Dendritic cell treated with granulocyte-macrophage colony-stimulating factor and Interleukin-4, amounts not matched to agents 40 ng/mL and 50 ng/mL, for 4 days (primary cell): ENCODE data around the gene IFI27L1.

Experiments
- H3K27ac Mint-ChIP-seq: one replicate; pipeline ENCODE4 v1.8.0; 2022; ENCODE audit warnings: mild to moderate bottlenecking, mixed read lengths
- H3K27me3 Mint-ChIP-seq: one replicate; pipeline ENCODE4 v1.8.0; 2022; ENCODE audit warnings: mild to moderate bottlenecking, mixed read lengths
- H3K36me3 Mint-ChIP-seq: one replicate; pipeline ENCODE4 v1.8.0; 2022; ENCODE audit warnings: low read depth, mixed read lengths
- H3K4me1 Mint-ChIP-seq: one replicate; pipeline ENCODE4 v1.8.0; 2022; ENCODE audit warnings: low read depth, mixed read lengths
- H3K4me3 Mint-ChIP-seq: one replicate; pipeline ENCODE4 v1.8.0; 2022; ENCODE audit warnings: mild to moderate bottlenecking, moderate library complexity, mixed read lengths
- H3K9me3 Mint-ChIP-seq: one replicate; pipeline ENCODE4 v1.8.0; 2022; ENCODE audit warnings: mixed read lengths
- intact Hi-C: fragments of 100-400 bp; cut with micrococcal nuclease; formaldehyde crosslinking; loops from one replicate; pipeline ENCODE4 v1.15.0; 2022

IFI27L1 gene

GRCh38 chr14:94043756-94044475, 37.2 kb upstream of the IFI27L1 start:
- Mint-ChIP-seq H3K27me3 (no peaks in the 10 kb centered on the region), H3K9me3 (no peaks in the 10 kb centered on the region), H3K4me1 (no peaks in the 10 kb centered on the region), H3K4me3 (no peak overlapping the region), H3K27ac (no peak overlapping the region), H3K36me3 (peaks cover 67% of the 10 kb centered on the region)
- intact Hi-C loops: no loop called here

- Mint-ChIP-seq H3K4me3 (no peak overlapping the region), H3K9me3 (no peaks in the 10 kb centered on the region), H3K27ac (no peak overlapping the region), H3K4me1 (no peaks in the 10 kb centered on the region), H3K36me3 (peaks cover 69% of the 10 kb centered on the region), H3K27me3 (no peaks in the 10 kb centered on the region)
- intact Hi-C loops: no loop called here
Observed at GRCh38 chr14:94044476-94045091, 36.5 kb upstream of the IFI27L1 start.

DNA sequence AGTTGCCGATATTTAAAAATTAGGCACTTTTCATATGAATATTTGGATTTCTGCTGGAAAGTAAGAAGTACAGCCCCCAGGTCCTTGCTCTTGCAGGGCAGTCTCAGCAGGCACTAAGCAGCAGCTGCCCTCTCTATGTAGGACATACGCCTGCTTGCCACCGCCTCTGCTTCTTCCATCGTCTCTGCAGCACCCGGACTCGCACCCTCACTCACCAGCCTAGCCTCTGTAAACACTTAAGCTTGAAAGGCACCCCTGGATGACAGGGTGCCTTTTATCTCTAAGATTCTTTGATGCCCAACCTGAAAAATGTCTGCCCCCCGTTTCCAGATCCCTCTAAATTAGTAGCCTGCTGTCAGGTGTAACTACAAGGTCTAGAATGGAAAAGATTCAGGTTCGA, 36.0 kb upstream of the IFI27L1 start:
- H3K9me3 Mint-ChIP-seq: no peaks in the 10 kb centered on the region
- intact Hi-C loops: no loop called here
- no peak overlapping the region for H3K27ac Mint-ChIP-seq
- no peak overlapping the region for H3K4me3 Mint-ChIP-seq
- H3K4me1 Mint-ChIP-seq: no peaks in the 10 kb centered on the region
- peaks cover 74% of the 10 kb centered on the region for H3K36me3 Mint-ChIP-seq
- no peaks in the 10 kb centered on the region for H3K27me3 Mint-ChIP-seq

DNA sequence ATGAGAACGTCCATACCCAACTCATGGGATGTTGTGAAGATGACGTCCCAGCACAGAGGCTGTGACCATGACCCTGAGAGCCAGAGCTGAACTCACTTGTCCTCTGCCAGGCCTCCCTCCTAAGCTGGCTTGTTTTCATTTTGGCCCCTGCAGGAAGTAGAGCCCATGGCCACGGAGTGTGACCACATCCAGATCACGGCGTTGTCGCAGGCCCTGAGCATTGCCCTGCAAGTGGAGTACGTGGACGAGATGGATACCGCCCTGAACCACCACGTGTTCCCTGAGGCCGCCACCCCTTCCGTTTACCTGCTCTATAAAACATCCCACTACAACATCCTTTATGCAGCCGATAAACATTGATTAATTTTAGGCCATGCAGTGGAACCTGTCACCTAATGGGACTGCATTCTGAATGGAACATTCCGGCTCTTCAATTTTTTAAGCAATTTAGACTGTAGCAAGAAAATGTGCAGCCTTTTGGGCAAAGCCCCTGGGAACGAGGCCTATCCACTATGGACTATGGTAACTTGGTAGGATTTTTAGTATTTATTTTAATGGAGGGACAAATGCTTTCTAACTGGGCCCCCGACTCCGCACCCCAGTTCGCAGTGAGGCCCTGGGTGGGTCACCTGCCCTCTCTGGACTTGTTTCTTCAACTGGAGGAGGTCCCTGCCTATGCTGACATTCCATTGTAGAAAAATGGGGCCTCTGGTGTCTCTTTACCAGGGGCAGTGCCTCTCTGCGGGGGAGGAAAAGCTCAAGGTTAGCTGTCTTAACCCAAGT, 35.4 kb upstream of the IFI27L1 start:
- Mint-ChIP-seq H3K4me1 (no peaks in the 10 kb centered on the region), H3K36me3 (peaks cover 78% of the 10 kb centered on the region), H3K9me3 (no peaks in the 10 kb centered on the region), H3K27ac (no peak overlapping the region), H3K27me3 (no peaks in the 10 kb centered on the region), H3K4me3 (no peak overlapping the region)
- intact Hi-C loops: no loop called here

DNA sequence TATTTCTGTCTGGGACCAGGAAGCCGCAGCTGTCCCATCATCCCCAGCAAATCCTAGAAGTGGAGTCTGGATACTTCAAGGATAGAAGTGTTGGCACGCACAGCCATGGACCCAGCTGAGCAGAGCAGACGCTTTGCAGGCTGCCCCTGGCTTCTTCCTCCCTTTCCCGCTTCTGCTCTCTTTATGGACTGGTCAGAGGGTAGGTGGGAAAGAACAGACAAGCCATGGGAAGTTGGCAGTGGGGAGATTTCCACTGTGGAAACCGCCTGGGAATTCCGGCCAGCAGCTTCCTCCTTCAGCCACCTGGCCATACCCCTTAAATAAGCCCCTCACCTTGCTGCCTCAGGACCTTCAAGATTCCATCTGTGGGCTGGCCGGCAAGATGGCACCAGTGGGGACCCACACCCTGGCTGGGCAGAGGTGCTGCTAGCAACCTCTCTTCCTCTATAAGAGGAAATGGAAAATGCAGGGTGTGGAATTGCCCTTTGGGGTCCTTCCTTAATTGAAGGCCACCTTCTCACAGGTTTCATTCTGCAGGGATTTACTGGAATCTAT, 34.3 kb upstream of the IFI27L1 start:
- no peaks in the 10 kb centered on the region for H3K27me3 Mint-ChIP-seq
- intact Hi-C loops: no loop called here
- H3K4me3 Mint-ChIP-seq: no peak overlapping the region
- no peaks in the 10 kb centered on the region for H3K9me3 Mint-ChIP-seq
- peaks cover 86% of the 10 kb centered on the region for H3K36me3 Mint-ChIP-seq
- H3K4me1 Mint-ChIP-seq: no peaks in the 10 kb centered on the region
- H3K27ac Mint-ChIP-seq: no peak overlapping the region

GRCh38 chr14:94047581-94047980, 33.5 kb upstream of the IFI27L1 start:
- intact Hi-C loops: no loop called here
- H3K4me3 Mint-ChIP-seq: no peak overlapping the region
- H3K27ac Mint-ChIP-seq: no peak overlapping the region
- peaks cover 94% of the 10 kb centered on the region for H3K36me3 Mint-ChIP-seq
- no peaks in the 10 kb centered on the region for H3K4me1 Mint-ChIP-seq
- H3K27me3 Mint-ChIP-seq: no peaks in the 10 kb centered on the region
- no peaks in the 10 kb centered on the region for H3K9me3 Mint-ChIP-seq

DNA sequence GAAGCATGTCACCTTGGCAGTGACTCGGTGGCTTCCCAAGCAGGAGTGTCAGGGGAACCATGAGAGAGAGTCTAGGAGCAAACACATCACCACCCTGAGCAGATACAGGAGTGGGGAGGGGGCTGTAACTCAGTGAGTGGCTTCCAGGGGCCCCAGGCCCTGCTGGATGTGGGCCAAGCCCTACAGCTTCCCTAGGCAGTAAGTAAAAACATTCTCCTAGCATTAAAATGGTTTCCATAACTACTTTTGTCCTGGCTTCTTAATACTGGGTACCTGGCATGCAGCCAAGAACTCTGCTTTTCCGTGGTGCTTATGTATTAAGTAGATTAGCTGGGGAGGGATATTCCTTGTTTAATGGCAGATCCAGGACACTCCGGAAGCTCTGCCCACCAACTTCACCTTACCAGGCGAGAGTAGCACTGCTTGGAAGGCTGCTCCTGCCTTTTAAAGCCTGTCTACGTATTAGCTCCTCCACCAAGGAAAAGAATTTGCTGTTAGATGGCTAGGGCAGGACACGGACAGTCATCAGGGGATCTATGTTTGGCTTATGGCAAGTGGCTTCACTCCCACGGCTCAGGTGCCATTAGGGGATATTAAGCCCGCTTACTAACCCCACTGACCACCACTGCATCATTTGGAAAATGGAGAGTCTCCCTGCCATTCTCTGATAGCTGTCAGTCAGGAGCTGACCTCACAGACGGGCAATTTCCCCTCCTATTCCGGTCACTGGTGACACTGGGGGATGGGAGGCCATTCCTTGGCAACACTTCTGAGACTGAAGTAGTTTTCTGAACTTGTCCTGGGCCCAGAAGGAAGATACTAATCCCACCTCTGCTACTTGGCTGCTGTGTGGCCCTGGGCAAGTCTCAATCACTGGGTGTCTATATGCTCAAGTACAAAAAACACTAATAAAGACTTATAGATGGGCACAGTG, 32.2 kb upstream of the IFI27L1 start:
- H3K4me3 Mint-ChIP-seq: no peak overlapping the region
- H3K36me3 Mint-ChIP-seq: peaks cover 99% of the 10 kb centered on the region
- no peaks in the 10 kb centered on the region for H3K9me3 Mint-ChIP-seq
- H3K27ac Mint-ChIP-seq: no peak overlapping the region
- H3K4me1 Mint-ChIP-seq: no peaks in the 10 kb centered on the region
- H3K27me3 Mint-ChIP-seq: no peaks in the 10 kb centered on the region
- intact Hi-C loops: no loop called here

- Mint-ChIP-seq H3K9me3 (no peaks in the 10 kb centered on the region), H3K27me3 (no peaks in the 10 kb centered on the region), H3K27ac (no peak overlapping the region), H3K36me3 (peaks cover 99% of the 10 kb centered on the region), H3K4me1 (no peaks in the 10 kb centered on the region), H3K4me3 (no peak overlapping the region)
- intact Hi-C loops: no loop called here
Observed at GRCh38 chr14:94049625-94050023, 31.5 kb upstream of the IFI27L1 start.

DNA sequence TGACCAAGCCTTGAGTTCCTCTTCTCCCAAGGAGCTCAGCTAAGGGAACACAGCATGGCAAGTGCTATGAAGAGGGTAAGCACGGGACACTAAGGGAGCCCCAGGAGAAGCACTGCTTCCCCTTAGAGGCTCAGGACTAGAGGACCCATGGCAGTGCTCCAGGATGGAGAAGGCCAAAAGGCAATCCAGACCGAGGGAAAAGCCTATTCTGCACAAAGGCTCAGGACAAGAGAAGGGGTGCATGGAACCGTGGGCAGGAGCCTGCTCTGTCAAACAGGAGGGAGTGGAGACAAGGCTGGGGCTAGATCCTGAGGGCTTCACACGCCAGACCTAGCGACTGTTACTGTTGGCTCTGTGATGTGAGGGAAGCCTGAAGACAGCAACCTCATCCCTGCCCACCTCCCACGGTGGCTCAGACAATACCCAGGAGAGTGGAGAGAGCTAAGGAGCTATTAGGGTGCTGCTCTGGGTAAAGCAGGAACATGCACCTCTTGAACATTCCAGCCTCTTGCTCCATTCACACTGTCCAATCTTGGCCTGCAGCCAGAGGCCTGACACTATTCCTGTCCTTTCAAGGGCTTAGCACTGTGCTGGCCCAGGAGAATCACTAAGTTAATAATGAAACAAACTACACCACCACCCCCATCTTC, 30.8 kb upstream of the IFI27L1 start:
- intact Hi-C loops: no loop called here
- Mint-ChIP-seq H3K9me3 (no peaks in the 10 kb centered on the region), H3K27ac (no peak overlapping the region)

DNA sequence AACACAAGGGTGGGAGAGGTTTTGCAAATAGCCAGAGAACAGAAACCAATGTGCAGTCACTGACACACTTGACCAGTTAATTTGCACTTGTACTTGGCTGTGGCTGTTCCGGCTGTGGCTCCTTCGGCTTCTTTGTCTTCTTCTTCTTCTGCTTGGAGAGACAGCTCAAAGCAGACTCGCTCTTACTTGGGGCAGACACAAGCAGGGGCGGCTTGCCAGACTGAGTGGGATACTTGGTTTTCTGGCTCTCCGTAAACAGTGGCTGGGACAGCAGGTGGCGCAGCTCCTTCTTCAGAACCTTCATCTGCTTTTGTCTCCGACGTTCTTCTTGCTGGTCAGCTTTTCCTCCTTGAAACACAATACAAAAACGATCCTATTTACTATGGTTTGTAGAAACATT, 30.0 kb upstream of the IFI27L1 start:
- Mint-ChIP-seq H3K36me3 (peaks cover 99% of the 10 kb centered on the region), H3K4me3 (no peak overlapping the region), H3K9me3 (no peaks in the 10 kb centered on the region), H3K27me3 (no peaks in the 10 kb centered on the region), H3K27ac (no peak overlapping the region), H3K4me1 (no peaks in the 10 kb centered on the region)
- intact Hi-C loops: no loop called here

More for the DNA sequence above, 30.8 kb upstream of the IFI27L1 start:
- Mint-ChIP-seq H3K4me1 (no peaks in the 10 kb centered on the region), H3K4me3 (no peak overlapping the region), H3K27me3 (no peaks in the 10 kb centered on the region), H3K36me3 (peaks cover 99% of the 10 kb centered on the region)

GRCh38 chr14:94051779-94052178, 29.3 kb upstream of the IFI27L1 start:
- H3K4me1 Mint-ChIP-seq: peaks cover 4% of the 10 kb centered on the region
- peaks cover 99% of the 10 kb centered on the region for H3K36me3 Mint-ChIP-seq
- H3K4me3 Mint-ChIP-seq: no peak overlapping the region
- H3K27me3 Mint-ChIP-seq: no peaks in the 10 kb centered on the region
- intact Hi-C loops: no loop called here
- no peak overlapping the region for H3K27ac Mint-ChIP-seq
- no peaks in the 10 kb centered on the region for H3K9me3 Mint-ChIP-seq

- Mint-ChIP-seq H3K27ac (no peak overlapping the region), H3K9me3 (no peaks in the 10 kb centered on the region), H3K4me3 (no peak overlapping the region), H3K4me1 (peaks cover 6% of the 10 kb centered on the region), H3K27me3 (no peaks in the 10 kb centered on the region), H3K36me3 (peaks cover 99% of the 10 kb centered on the region)
- intact Hi-C loops: no loop called here
Observed at GRCh38 chr14:94052199-94052598, 28.9 kb upstream of the IFI27L1 start.

DNA sequence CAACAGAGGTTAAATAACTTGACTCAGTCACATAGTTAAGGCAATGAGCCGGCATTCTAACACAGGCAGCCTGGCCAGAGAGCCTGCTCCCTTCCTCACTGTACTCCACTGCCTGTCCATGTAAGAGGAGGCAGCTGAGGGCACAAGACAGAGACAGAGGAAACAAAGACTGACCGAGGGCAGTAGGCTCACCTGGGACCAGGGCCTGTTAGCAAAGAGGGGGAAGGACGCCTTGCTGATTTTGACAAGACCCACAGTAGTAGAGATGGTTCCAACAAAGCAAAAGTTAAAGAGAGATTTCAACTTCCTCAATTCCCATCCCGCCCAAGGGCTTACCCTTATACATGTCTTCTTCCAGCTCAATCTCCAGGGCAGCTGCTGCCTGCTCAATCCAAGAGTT, 28.4 kb upstream of the IFI27L1 start:
- H3K27ac Mint-ChIP-seq: no peak overlapping the region
- H3K27me3 Mint-ChIP-seq: no peaks in the 10 kb centered on the region
- peaks cover 99% of the 10 kb centered on the region for H3K36me3 Mint-ChIP-seq
- H3K4me1 Mint-ChIP-seq: peaks cover 10% of the 10 kb centered on the region
- H3K4me3 Mint-ChIP-seq: no peak overlapping the region
- H3K9me3 Mint-ChIP-seq: no peaks in the 10 kb centered on the region
- intact Hi-C loops: no loop called here
